Measurements from ENCODE around the gene POLA2. TPM values are rescaled to one million over a fixed set of nuclear protein-coding genes. Genes with fewer than 3 reads are reported as not detected.

The POLA2 gene
- total RNA-seq, 1 experiment from 2014 or later: 35.6 TPM

DNA sequence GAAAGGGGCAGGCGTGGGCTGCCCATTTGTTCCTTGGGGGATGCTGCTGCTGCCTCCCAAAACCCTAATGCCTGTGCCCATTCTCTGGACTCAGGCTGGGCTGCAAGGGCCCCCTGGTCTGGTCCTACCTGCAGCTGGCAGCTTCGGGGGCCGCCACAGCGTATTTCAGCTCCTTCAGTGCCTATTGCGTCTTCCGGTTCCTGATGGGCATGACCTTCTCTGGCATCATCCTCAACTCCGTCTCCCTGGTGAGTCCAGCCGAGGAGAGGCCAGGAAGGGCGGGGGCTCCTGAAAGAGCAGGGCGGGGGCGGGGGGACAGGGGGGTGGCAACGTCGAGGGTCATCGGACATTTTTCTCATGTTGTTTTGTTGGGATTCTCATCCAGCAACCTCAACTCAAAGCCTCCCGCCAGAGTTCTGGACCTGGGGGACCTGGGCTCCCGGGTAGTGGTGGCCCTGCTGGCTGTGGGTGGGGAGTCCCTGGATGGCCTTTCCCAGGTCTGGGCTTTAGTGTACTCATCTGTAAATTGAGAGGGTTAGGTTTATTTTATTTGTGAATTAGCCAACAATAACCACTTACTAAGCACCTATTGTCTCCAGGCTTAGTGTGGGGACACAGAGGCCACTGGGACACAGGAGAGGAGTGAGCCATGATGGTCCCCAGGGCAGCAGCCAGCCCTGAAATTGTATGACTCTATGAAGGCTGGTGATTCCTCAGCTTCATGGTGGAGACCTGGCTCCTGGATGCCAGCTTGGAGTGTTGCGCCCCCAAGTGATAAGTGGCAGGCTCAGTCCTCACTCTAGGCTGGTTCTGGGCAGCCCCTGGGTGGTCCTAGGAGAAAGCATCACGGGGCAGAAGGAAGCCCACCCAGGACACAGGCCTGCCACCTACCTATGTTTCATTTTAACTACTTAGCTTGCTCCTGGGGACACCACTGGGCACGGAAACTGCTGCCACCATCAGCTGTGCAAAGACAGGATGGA lies 44.0 kb upstream of the POLA2 start:
- POLR2A ChIA-PET: no interaction called here
- Mint-ChIP-seq H3K27me3 (ENCODE audit: low read depth) (no peaks in the 10 kb centered on the region), H3K9me3 (no peaks in the 10 kb centered on the region), H3K27ac (peak overlapping the region; percentile 49; the same call in 1 of the 2 replicates), H3K4me3 (no peak overlapping the region), H3K4me1 (peaks cover 35% of the 10 kb centered on the region), H3K36me3 (no peaks in the 10 kb centered on the region)
- CTCF ChIA-PET: interaction anchor here (0.6 to 1.6 kb wide), 14 partner anchors 8 to 97 kb away, joined by 3 to 8 read pairs (median 4); partner anchors contain the start of genes CAPN1 and POLA2
- DNase-seq (ENCODE audit: low spot score) (no peak), ATAC-seq (no peak)
- TF ChIP-seq, protein P1, sequence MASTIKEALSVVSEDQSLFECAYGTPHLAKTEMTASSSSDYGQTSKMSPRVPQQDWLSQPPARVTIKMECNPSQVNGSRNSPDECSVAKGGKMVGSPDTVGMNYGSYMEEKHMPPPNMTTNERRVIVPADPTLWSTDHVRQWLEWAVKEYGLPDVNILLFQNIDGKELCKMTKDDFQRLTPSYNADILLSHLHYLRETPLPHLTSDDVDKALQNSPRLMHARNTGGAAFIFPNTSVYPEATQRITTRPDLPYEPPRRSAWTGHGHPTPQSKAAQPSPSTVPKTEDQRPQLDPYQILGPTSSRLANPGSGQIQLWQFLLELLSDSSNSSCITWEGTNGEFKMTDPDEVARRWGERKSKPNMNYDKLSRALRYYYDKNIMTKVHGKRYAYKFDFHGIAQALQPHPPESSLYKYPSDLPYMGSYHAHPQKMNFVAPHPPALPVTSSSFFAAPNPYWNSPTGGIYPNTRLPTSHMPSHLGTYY (CRISPR knock-in tag; IDR thresholded peaks at IDR 0.05): no peak
- TF ChIP-seq TP53 (CRISPR knock-in tag; IDR thresholded peaks at IDR 0.05) (no peak), NR1H2 (CRISPR knock-in tag; IDR thresholded peaks at IDR 0.05) (no peak)

DNA sequence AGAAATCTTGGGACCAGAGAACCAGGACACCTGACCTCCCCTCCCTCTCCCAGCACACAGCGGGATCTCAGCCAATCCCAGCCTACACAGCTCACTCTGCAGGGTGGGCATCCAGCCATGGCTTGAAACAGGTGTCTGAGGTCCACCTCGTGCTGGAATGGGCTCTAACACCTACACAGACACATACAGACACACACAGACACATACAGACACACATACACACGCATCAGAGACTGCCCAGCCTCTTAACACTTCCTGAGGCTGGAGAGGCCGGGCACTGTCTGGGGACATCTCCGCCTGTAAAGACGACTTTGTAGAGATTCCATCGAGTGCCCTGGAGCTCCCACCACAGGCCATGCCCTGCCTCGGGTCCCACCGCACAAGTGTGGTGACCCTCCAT lies 43.3 kb upstream of the POLA2 start:
- ChIA-PET CTCF (interaction anchor here (0.9 to 1.6 kb wide), 9 partner anchors 8 to 53 kb away, joined by 3 to 8 read pairs (median 4); partner anchors contain the start of genes CAPN1 and POLA2), POLR2A (no interaction called here)
- Mint-ChIP-seq H3K36me3 (peaks cover 5% of the 10 kb centered on the region), H3K4me3 (no peak overlapping the region), H3K9me3 (no peaks in the 10 kb centered on the region), H3K4me1 (peaks cover 28% of the 10 kb centered on the region), H3K27ac (peak overlapping the region; percentile 31), H3K27me3 (ENCODE audit: low read depth) (no peaks in the 10 kb centered on the region)
- TF ChIP-seq ELF4 (CRISPR knock-in tag; IDR thresholded peaks at IDR 0.05; ENCODE audit: low read depth) (no peak), CBFB (CRISPR knock-in tag; IDR thresholded peaks at IDR 0.05; ENCODE audit: low read depth) (no peak), SMAD3 (CRISPR knock-in tag; IDR thresholded peaks at IDR 0.05; ENCODE audit: borderline replicate concordance) (no peak), NFYB (CRISPR knock-in tag; conservative IDR thresholded peaks at IDR 0.05; ENCODE audit: low read depth) (no peak), ZNF263 (CRISPR knock-in tag; IDR thresholded peaks at IDR 0.05; ENCODE audit: low read depth) (no peak)
- TF ChIP-seq, protein P2, sequence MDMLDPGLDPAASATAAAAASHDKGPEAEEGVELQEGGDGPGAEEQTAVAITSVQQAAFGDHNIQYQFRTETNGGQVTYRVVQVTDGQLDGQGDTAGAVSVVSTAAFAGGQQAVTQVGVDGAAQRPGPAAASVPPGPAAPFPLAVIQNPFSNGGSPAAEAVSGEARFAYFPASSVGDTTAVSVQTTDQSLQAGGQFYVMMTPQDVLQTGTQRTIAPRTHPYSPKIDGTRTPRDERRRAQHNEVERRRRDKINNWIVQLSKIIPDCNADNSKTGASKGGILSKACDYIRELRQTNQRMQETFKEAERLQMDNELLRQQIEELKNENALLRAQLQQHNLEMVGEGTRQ (CRISPR knock-in tag; IDR thresholded peaks at IDR 0.05): no peak
- TF ChIP-seq, protein P3, sequence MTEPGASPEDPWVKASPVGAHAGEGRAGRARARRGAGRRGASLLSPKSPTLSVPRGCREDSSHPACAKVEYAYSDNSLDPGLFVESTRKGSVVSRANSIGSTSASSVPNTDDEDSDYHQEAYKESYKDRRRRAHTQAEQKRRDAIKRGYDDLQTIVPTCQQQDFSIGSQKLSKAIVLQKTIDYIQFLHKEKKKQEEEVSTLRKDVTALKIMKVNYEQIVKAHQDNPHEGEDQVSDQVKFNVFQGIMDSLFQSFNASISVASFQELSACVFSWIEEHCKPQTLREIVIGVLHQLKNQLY (CRISPR knock-in tag; IDR thresholded peaks at IDR 0.05): no peak
- TF ChIP-seq, protein P4, sequence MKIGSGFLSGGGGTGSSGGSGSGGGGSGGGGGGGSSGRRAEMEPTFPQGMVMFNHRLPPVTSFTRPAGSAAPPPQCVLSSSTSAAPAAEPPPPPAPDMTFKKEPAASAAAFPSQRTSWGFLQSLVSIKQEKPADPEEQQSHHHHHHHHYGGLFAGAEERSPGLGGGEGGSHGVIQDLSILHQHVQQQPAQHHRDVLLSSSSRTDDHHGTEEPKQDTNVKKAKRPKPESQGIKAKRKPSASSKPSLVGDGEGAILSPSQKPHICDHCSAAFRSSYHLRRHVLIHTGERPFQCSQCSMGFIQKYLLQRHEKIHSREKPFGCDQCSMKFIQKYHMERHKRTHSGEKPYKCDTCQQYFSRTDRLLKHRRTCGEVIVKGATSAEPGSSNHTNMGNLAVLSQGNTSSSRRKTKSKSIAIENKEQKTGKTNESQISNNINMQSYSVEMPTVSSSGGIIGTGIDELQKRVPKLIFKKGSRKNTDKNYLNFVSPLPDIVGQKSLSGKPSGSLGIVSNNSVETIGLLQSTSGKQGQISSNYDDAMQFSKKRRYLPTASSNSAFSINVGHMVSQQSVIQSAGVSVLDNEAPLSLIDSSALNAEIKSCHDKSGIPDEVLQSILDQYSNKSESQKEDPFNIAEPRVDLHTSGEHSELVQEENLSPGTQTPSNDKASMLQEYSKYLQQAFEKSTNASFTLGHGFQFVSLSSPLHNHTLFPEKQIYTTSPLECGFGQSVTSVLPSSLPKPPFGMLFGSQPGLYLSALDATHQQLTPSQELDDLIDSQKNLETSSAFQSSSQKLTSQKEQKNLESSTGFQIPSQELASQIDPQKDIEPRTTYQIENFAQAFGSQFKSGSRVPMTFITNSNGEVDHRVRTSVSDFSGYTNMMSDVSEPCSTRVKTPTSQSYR (CRISPR knock-in tag; IDR thresholded peaks at IDR 0.05): no peak
- TF ChIP-seq, protein P5, sequence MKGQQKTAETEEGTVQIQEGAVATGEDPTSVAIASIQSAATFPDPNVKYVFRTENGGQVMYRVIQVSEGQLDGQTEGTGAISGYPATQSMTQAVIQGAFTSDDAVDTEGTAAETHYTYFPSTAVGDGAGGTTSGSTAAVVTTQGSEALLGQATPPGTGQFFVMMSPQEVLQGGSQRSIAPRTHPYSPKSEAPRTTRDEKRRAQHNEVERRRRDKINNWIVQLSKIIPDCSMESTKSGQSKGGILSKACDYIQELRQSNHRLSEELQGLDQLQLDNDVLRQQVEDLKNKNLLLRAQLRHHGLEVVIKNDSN (CRISPR knock-in tag; IDR thresholded peaks at IDR 0.05): no peak
- TF ChIP-seq, protein P6, sequence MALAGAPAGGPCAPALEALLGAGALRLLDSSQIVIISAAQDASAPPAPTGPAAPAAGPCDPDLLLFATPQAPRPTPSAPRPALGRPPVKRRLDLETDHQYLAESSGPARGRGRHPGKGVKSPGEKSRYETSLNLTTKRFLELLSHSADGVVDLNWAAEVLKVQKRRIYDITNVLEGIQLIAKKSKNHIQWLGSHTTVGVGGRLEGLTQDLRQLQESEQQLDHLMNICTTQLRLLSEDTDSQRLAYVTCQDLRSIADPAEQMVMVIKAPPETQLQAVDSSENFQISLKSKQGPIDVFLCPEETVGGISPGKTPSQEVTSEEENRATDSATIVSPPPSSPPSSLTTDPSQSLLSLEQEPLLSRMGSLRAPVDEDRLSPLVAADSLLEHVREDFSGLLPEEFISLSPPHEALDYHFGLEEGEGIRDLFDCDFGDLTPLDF (CRISPR knock-in tag; IDR thresholded peaks at IDR 0.05): no peak
- TF ChIP-seq, protein P7, sequence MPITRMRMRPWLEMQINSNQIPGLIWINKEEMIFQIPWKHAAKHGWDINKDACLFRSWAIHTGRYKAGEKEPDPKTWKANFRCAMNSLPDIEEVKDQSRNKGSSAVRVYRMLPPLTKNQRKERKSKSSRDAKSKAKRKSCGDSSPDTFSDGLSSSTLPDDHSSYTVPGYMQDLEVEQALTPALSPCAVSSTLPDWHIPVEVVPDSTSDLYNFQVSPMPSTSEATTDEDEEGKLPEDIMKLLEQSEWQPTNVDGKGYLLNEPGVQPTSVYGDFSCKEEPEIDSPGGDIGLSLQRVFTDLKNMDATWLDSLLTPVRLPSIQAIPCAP (CRISPR knock-in tag; IDR thresholded peaks at IDR 0.05): no peak
- ATAC-seq (no peak), DNase-seq (ENCODE audit: low spot score) (no peak)
